Left ventricle myocardium superior (tissue), 1 donor: Measurements from ENCODE around the gene GABRB3. TPM values are rescaled to one million over a fixed set of nuclear protein-coding genes. Genes with fewer than 3 reads are reported as not detected.

Experiments
- ATAC-seq: fragments of 200-7000 bp; cut with Tn5 transposase; one replicate; pipeline ENCODE4 v1.9.1; 2020; ENCODE audit warnings: mild to moderate bottlenecking, moderate library complexity
- DNase-seq: peaks from one replicate; pipeline ENCODE4 v3.0.0-alpha.2; 2020
- intact Hi-C: fragments of 100-400 bp; cut with micrococcal nuclease; formaldehyde crosslinking; loops from one replicate; pipeline ENCODE4 v1.11.0; 2022
- total RNA-seq: library from RNA; stranded (reverse); fragmentation: NEBNext Ultra II Directional; extraction: Animal tissue kit (Norgen Biotek cat#: 25700); gene quantifications from one replicate; pipeline ENCODE4 v1.2.1, GENCODE V29; 2021
- donor health status: DM: no; HTN: yes; CAD: no; lungs with severe emphysema.

GABRB3 gene
- total RNA-seq, 1 donor from 2014 or later, result 4.5 TPM

DNA sequence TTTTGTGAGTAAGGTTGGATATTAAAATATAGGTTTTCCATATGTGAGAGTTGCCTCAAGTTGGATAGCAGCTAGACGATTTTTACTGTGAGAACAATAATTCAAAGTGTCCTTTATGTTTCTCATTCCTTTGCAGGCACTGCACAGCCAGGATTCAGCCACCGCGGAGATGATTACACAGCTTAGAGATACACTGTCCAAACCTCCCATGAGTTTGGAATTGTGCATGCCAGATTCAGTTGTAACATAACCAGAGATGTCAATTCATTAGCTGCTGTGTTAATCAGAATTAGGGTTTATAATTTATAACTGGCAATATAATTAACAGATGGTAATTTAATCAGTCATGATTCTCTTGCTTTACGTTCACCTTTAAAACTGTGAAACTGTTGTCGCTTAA lies 132.3 kb downstream of the GABRB3 start:
- DNase-seq (no peak), ATAC-seq (no peak)
- intact Hi-C loops, result no loop called here

DNA sequence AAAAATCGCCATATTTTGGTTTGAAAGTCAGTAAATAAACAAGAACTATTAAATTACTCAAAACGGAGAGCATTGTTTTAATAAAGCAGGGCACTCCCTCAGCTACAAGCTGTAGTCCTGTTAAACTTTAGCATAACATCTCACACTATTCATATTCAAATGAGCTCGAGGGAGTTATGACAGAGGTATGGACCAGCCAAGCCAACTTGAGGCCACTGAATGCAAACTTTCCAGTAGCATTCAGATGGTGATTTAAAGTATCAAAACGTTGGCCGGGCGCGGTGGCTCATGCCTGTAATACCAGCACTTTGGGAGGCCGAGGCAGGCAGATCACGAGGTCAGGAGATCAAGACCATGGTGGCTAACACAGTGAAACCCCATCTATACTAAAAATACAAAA lies 132.9 kb downstream of the GABRB3 start:
- DNase-seq (no peak), ATAC-seq (no peak)
- intact Hi-C loops, result no loop called here

DNA sequence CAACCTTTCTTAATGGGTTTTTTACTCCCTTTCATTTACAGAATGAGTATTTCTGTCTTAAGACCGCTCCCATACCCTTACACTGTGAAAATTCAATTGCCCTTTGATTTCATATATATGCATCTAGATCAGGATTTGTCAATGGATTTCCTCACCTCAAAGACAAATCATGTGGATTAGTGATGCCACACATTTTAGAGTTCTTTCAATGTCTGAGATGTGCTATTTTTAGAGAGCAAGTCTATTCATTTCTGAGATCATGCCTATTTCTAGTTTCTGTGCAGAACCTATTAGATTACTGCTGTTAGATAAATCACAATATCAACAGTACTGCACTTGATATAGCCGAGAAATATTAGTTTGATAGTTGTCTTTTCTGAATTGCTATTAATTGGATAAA lies 137.3 kb downstream of the GABRB3 start:
- ATAC-seq, result no peak
- intact Hi-C loops, result no loop called here
- no peak for DNase-seq

DNA sequence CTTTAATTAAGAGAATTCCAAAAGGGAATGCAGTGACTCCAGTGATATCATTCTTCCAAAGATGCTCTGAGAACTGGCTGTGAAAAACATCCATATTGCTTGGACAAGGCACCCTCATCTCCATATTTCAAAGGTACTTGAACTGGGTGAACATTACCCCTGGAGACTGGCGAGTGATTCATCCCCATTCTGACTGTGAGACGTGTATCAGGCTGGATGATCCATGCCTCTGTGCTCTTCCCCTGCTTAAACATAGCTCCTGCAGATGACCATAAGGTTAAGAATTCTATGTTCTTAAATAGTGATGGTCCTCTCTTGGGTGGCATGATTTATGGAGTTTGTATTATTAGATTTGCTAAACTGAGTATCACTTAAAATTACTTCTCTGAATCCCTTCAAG lies 137.8 kb downstream of the GABRB3 start:
- ATAC-seq (no peak), DNase-seq (no peak)
- intact Hi-C loops, result no loop called here

DNA sequence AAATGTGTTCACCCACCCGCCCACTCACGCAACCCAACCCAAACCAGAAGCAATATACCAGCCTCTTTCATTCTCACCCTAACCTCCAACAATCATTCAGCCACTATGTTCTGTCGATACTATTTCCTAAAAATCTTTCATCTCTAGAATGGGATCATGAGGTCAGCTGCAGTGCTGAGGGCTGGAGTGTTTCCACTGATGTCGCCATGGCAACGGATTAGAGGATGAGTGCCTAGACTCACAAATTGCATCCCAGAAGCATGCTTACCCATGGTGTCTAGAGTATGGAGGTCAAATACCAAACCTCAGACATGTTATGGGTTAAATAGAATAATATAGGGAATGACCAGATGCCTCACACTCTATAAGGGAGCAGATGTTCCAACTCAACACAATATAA lies 138.5 kb downstream of the GABRB3 start:
- intact Hi-C loops, result no loop called here
- DNase-seq, result no peak
- no peak for ATAC-seq

DNA sequence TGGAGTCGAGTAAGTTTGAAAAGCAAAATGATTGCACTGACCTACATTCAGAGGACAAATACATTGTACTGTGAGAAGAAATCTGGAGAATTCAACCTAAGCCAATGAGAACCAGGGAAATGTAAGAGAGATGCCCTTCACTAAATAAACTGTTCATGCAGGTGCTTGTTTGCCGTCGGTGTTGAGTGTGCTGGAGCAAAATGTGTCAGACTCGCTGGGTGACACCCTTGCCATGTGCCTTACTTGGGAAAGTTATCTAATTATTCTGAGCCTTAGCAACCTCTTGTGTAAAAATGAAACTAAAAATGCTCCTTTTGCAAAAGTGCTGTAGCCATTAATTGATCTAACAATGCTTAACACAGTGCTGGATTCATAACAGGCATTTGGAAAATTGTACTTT lies 140.4 kb downstream of the GABRB3 start:
- intact Hi-C loops, result no loop called here
- no peak for ATAC-seq
- DNase-seq, result no peak

DNA sequence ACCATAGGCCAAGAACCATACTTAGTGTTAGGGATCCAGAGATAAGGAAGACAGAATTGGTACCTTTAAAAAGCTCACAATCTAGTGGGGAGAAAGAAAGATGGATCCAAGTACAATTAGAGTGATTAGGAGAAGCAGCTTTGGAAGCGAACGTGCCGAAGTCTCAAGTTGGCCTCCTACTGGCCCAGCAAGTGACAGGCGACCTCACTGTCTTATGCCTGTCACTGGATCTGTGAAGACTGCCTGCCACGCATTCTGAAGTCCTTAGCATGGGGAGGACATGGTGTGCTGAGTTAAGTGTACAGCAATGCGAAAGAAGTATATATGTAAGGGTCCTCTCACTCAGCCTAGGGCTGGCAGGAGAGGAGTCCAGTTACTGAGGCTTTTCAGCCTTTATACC lies 141.0 kb downstream of the GABRB3 start:
- intact Hi-C loops, result no loop called here
- ATAC-seq, result no peak
- no peak for DNase-seq

DNA sequence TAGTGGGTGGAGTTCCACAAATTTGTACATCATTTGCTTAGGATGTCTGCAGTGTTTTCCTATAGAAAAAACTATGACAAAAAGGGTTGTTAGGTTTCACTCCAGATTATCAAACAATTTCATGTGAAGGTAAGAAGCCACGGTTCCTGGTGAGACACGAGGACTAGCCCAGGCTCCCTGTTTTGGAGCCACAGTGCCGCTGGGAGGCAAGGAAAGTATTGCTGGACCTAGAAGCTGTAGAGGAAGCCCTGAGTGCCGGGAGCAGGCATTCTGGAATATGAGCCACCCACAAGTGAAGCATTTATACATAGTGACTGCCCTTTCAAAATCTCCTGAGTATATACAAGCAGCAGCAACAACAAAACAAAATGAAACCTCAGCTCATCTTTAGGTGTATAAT lies 142.0 kb downstream of the GABRB3 start:
- no peak for ATAC-seq

DNA sequence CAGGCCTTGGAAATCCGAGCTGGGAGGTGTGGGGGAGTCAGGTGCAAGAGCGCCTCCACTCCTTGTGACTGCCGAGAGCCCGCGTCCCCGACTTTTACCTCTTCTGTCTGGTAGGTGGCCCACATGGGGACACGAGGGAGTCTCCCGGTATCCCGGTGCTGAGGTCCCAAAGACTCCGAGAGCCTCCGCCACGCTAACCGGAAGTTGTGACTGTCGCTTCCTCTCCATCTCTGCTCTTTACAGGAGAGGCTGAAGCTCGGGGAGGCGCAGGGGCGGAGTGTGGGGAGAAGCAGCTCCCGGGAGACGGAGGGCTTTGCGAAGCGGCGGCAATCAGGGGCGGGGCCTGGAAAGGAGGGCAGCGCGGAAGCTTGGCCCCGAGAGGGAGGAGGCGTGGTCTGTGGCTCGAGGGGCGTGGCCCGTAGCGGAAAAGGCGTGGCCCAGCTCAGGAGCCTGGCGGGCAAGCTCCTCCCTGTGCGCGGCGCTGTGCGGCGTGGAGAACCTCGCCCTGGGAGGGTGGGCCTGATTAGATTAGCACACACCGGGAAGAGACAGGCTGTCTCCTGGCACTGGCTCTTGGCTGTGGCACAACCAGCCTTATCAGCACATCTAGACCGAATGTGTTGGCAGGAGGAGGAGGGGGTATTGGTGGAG lies 143.9 kb downstream of the GABRB3 start:
- peak; percentile 97 for ATAC-seq
- intact Hi-C loops, result no loop called here
- peak; percentile 84 for DNase-seq

More for the DNA sequence above, 142.0 kb downstream of the GABRB3 start:
- no peak for DNase-seq
- intact Hi-C loops, result no loop called here

DNA sequence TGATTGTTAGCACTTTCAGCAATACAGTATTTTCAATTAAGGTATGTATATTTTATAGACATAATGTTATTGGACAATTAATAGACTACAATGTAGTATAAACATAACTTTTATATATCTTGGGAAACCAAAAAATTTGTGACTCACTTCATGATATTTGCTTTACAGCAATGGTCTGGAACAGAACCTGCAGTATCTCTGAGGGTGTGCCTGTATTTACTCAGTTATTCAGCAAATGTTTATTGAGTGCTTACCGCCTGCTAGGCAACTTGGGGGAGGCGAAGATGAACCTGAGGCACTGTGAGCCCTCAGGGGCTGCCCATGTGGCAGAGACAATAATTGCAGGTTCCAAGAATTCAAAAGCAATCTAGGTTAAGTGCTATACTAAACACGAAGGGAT lies 144.8 kb downstream of the GABRB3 start:
- ATAC-seq, result no peak
- no peak for DNase-seq
- intact Hi-C loops, result no loop called here

DNA sequence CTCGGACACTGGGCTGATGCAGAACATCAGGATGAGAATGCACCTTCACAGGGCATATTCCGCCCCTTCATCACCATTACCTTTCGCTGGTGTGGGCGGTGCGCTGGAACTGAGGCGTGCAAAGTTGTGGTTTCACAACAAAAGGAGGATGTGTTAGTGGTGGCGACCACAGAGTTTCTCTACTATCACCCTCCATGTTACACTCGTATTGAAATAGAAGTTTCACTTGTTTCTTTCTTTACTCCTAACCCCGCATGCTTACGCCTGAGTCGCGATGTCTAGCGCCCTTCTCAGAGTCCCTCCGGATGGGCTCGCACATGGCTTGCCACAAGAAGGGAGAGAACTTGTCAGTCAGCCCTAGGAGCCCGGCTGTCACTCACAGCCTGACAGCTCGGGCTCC lies 148.7 kb downstream of the GABRB3 start:
- DNase-seq, result no peak
- intact Hi-C loops, result no loop called here
- no peak for ATAC-seq

DNA sequence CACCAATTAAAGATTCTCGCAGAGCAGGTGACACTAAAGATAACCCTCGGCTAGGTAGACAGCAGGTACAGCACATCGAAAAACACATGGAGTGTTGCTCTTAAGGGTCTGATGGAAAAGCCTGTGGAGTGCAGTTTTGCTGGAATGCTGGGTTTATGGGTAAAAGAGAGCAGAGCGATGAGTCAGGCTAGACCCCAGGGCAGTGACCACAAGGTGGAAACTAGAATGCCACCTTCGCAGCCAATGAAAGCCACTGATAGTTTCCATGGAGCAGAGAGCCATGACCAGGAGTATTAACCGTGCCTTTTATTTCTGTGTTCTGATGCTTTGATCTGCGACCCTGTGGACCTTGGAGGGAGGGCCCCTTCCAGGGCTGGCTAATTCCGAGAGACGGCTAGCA lies 149.8 kb downstream of the GABRB3 start:
- DNase-seq (no peak), ATAC-seq (no peak)
- intact Hi-C loops, result no loop called here

DNA sequence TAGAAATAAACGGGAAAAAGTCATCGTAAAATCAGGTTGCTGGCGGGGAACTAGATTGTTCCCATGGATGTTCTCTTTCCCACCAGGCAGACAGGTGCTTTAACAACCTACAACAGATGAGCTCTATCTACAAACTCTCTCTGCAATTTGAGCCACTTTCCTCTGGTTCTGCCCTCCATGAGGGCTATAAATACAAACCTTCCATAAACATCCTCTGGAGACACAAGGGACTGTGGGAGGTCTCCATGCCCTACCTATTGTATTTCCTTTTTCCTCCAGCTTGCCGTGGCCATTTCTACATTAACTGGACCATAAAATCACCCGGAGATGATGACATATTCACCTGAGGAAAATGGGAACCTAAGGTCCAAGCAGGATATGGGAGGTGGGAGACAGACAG lies 151.1 kb downstream of the GABRB3 start:
- no peak for DNase-seq
- ATAC-seq, result no peak
- intact Hi-C loops, result no loop called here

DNA sequence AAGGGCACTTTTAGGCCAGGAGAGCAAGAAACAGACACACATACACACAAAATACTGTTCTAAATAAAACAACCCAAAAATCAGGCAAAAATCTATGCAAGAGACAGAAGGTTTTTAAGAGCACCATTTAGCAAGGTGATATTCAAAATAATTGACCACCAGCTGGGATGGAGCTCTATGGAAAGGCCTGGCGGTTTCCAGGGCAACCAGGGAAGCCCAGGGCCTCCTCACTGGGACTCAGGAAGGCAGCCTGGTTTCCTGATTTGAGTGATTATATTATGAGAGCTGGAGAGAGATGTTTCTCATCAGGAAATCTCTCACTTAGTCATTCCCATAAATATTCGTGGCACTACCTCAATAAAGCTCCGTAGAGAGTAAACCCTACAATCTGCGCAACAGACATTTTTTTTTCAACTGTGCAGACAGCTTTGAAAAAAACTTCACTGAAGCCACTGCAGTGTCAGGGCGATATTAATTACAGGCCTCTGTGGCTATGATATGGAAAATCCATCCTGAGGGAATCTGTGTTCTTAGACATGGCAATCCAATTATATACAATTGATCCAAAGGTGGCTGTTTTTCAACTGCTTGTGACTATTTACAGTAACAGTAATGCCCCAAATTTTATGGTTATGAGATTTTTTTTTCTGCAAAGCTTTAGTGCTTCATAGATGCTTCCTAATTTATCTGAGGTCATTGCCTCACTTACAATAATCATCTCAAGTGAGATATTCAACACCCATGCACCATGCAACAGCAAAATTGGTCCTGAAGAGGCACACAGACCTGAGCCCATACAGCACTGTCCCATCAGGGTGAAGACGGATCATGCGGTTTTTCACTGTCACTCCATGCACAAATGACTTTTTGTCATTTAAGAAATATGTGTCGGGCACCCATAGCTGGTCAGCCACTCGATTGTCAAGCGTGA lies 152.1 kb downstream of the GABRB3 start:
- ATAC-seq (no peak), DNase-seq (no peak)
- intact Hi-C loops, result no loop called here

DNA sequence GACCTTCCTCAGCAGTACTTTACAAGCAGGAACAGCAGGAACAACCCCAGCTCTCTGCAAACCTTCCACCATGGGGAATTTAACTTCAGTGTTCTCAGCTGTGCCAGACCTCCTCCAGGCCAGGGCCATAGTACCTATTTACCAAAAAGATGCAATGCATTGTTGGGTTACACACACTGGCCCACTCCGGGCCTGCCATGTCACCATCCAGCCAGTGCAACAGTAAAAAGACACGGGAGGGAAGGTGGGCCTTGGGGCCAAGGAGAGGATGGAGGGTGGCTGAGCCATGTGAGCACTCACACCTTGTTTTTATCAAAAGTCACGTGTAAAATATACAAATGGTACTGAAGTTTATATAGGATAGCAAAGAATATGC lies 157.0 kb downstream of the GABRB3 start:
- DNase-seq (no peak), ATAC-seq (no peak)
- intact Hi-C loops, result no loop called here

DNA sequence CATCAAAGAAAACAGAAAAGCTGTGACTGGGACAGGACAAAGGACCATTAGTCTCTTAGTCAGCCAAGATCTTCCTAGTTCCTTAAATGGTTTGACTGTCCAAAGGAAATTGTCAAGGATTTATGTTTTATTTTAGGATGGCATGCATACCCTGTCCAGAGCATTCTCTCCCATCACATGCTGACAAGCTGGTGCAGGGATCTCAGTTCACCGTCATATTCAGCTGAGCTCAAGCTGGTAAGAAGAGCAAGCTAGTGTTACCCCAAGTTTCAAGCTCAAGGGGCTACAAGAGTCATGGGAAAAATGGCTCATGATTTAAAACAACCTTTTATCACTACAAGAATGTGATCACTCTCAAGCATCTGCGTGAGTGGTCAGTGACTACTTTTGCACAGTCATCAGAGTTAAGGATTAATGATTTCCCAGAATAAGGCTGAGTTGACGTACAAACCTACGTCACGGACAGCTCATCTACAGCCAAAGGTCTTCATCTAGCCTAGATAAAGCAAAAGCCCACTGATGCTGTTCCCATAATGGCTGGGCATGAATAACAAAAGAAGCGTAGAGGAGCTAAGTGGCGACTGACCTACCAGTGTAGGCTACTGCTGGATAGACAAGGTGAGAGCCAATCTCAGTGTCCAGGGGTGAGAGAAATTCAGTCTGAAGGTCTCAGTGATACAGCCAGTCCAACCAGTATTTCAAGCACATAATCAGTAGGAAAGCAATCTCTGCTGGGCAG lies 157.5 kb downstream of the GABRB3 start:
- intact Hi-C loops, result no loop called here
- DNase-seq, result no peak
- ATAC-seq, result no peak

DNA sequence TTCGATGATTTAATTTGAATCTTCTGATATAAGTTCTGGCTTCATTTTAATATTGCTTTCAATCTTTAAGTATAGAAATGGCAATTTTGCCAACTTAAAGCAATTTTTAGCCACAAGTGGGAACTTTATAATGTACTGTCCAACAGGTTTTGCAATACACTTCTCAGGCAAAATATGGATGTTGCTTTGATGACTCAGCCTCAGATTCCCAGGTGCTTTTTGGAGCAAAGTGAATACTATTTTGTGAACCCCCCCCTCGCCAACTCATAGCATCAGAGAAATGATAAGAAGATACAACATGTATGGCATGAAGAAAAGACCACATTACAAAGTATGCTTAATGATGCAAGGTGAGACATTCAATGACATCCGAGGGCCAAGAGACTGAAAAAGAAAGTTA lies 158.1 kb downstream of the GABRB3 start:
- intact Hi-C loops, result no loop called here
- no peak for ATAC-seq

DNA sequence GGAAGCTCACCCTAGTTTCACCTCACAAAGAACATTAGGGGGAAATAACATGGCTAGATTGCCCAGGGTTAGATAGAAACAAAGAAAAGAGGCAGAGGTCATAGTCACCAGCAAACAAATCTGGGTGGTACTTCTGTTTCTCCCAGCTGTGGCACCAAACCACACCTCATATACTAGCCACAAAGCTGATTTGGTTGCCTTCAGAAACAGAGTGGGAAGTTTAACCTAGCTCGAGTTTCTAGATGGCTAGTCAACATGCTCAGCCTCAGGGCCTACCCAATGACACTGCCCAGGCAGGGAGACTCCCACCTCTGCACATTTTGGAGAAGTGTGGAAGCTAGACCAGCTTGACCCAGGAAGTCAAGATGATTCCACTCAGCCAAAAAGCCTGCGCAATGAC lies 174.2 kb downstream of the GABRB3 start:
- ATAC-seq (no peak), DNase-seq (no peak)
- intact Hi-C loops, result no loop called here

More for the DNA sequence above, 158.1 kb downstream of the GABRB3 start:
- no peak for DNase-seq

DNA sequence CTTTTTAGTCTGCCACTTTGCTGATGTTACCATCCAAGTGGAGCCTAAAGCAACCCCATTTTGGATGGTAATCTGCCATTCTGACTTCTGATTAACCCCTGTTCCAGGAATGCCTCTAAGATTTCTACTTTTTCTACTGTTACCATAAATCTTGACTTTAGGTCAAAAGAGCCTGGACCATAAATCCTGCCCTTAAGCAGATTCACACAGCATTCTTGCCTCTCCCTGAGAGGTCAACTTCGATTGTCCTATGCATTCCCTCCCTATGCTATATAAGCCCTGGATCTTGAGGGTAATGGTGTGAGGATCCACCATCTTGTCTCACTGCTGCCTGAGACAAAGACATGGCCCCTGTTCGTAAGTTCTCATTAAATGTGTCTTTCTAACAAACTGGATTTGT lies 177.3 kb downstream of the GABRB3 start:
- ATAC-seq (no peak), DNase-seq (no peak)
- intact Hi-C loops, result no loop called here

DNA sequence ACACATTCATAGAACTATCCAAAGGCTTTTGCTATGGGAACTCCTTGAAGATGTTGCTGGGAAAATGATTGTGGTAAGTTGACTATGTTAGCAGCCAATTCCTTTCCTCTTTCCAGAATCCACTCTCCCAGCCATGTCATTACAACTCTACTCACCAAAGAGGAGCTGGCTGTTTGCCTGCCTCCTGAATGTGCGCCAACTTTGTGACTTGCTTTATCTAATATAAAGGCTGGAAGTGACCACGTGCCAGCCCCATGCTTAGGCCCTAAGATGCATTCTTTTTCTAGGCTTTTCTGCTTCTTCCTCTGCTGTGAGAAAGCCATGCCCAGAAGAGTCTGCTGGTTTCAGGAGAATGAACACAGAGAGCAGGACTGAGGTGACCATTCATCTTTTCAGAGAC lies 182.2 kb downstream of the GABRB3 start:
- peak; percentile 35 for DNase-seq
- ATAC-seq, result no peak
- intact Hi-C loops, result no loop called here
